Measurements from ENCODE around the gene NOX3.

Gene NOX3
- long read RNA-seq = 0 reads

- Histone ChIP-seq H3K4me3 (replicated peaks; ENCODE audit: insufficient read depth, low read length) (no peak within 1 kb of the TSS), H3K27me3 (ENCODE audit: insufficient read depth, poor library complexity, severe bottlenecking) (no peaks in the 10 kb centered on the region), H3K27ac (replicated peaks) (no peak within 1 kb of the TSS)
- TF ChIP-seq CTCF (IDR thresholded peaks at IDR 0.05; ENCODE audit: insufficient read depth, low read length) (no peak), REST (IDR thresholded peaks at IDR 0.05; ENCODE audit: insufficient replicate concordance, low read depth) (no peak), SPI1 (IDR thresholded peaks at IDR 0.05; ENCODE audit: borderline replicate concordance, low read depth) (no peak), POLR2AphosphoS5 (IDR thresholded peaks at IDR 0.05; ENCODE audit: low read depth) (no peak), GABPA (IDR thresholded peaks at IDR 0.05; ENCODE audit: low read depth) (no peak)
- DNase-seq (ENCODE audit: low read depth in 1 of 2, low spot score in 1 of 2) = no peak
These were observed at the start of gene NOX3 for GRCh38 chr6:155455766-155456165. Gene NOX3, minus strand, starts transcription at chr6:155455839. Its CDS starts 39 bp downstream, at chr6:155455800.

- Histone ChIP-seq H3K27me3 (ENCODE audit: insufficient read depth, poor library complexity, severe bottlenecking) (no peaks in the 10 kb centered on the region), H3K27ac (replicated peaks) (no peak overlapping the region), H3K4me3 (replicated peaks; ENCODE audit: insufficient read depth, low read length) (no peak overlapping the region)
- TF ChIP-seq GABPA (IDR thresholded peaks at IDR 0.05; ENCODE audit: low read depth) (no peak), REST (IDR thresholded peaks at IDR 0.05; ENCODE audit: insufficient replicate concordance, low read depth) (no peak), POLR2AphosphoS5 (IDR thresholded peaks at IDR 0.05; ENCODE audit: low read depth) (no peak), CTCF (IDR thresholded peaks at IDR 0.05; ENCODE audit: insufficient read depth, low read length) (no peak), SPI1 (IDR thresholded peaks at IDR 0.05; ENCODE audit: borderline replicate concordance, low read depth) (no peak)
- no peak for DNase-seq (ENCODE audit: low read depth in 1 of 2, low spot score in 1 of 2)
These were observed 49.4 kb upstream of the NOX3 start for GRCh38 chr6:155504848-155505607.

- TF ChIP-seq SPI1 (IDR thresholded peaks at IDR 0.05; ENCODE audit: borderline replicate concordance, low read depth) (no peak), CTCF (IDR thresholded peaks at IDR 0.05; ENCODE audit: insufficient read depth, low read length) (no peak), POLR2AphosphoS5 (IDR thresholded peaks at IDR 0.05; ENCODE audit: low read depth) (no peak), GABPA (IDR thresholded peaks at IDR 0.05; ENCODE audit: low read depth) (no peak), REST (IDR thresholded peaks at IDR 0.05; ENCODE audit: insufficient replicate concordance, low read depth) (no peak)
- Histone ChIP-seq H3K27ac (replicated peaks) (no peak overlapping the region), H3K4me3 (replicated peaks; ENCODE audit: insufficient read depth, low read length) (no peak overlapping the region), H3K27me3 (ENCODE audit: insufficient read depth, poor library complexity, severe bottlenecking) (no peaks in the 10 kb centered on the region)
- no peak for DNase-seq (ENCODE audit: low read depth in 1 of 2, low spot score in 1 of 2)
These were observed 46.8 kb upstream of the NOX3 start for GRCh38 chr6:155502393-155502792.
